Astrocyte of the cerebellum (primary cell): Measurements from ENCODE around the gene UROC1.
A peak's percentile ranks its signal among the peaks of the same experiment; 100 is the strongest.

ENCODE experiments used
- DNase-seq: peaks from one replicate; pipeline ENCODE4 v3.0.0-alpha.2; 2011; ENCODE audit warnings: low read depth
- H3K4me3 ChIP-seq: 2 replicates; pipeline ENCODE4 v1.5.1; 2011; ENCODE audit warnings: mild to moderate bottlenecking, low read depth, low read length, moderate library complexity
- in situ Hi-C: cut with HindIII; loops from 2 replicates; pipeline ENCODE4 v1.10.0; 2017; ENCODE audit warnings: low sequenced_read_pairs
- TF ChIP-seq, protein P1 (sequence below): IDR thresholded peaks from 2 replicates; pipeline ENCODE4 v1.5.1; 2012; ENCODE audit warnings: low read length, low read depth, moderate library complexity, mild to moderate bottlenecking; ENCODE audit errors: missing control alignments

The UROC1 gene

DNA sequence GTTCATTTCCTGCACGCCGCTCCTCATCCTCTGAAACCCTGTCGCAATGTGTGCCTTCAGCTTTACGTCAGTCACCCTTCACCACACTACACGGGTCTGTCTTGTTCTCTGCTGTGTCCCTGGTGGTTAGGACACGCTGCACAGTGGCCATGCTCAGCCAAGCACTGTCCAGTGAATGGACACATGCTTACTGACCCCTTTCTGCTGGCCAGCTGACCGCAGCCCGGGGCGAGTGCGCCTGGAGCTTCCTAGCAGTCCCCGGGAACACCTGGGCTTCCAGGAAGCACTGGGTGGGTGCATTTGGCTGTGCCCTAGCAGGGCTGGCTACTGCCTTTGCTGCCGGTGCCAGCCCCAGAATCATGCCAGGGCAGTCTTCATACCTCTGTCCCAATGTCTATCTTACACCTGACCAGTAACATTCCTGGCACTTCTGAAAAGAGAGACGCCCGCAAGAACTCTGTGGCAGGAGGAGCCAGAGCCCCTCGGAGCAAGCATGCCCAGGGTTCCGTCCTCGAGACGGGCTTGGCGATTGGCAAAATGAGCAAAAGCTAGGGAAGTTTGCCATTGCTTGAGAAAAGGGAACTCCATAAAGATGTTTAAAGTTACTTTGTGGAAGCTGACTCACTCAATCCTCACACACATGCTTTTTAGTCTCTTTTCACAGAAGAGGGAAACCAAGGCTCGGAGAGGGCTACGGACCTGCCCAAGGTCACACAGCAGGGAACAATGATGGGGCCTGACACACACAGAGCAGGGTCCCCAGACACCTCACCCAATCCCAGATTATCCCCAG is 26.2 kb downstream of the UROC1 start:
- no peak overlapping the region for H3K4me3 ChIP-seq
- TF ChIP-seq, protein P1, sequence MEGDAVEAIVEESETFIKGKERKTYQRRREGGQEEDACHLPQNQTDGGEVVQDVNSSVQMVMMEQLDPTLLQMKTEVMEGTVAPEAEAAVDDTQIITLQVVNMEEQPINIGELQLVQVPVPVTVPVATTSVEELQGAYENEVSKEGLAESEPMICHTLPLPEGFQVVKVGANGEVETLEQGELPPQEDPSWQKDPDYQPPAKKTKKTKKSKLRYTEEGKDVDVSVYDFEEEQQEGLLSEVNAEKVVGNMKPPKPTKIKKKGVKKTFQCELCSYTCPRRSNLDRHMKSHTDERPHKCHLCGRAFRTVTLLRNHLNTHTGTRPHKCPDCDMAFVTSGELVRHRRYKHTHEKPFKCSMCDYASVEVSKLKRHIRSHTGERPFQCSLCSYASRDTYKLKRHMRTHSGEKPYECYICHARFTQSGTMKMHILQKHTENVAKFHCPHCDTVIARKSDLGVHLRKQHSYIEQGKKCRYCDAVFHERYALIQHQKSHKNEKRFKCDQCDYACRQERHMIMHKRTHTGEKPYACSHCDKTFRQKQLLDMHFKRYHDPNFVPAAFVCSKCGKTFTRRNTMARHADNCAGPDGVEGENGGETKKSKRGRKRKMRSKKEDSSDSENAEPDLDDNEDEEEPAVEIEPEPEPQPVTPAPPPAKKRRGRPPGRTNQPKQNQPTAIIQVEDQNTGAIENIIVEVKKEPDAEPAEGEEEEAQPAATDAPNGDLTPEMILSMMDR: no peak
- DNase-seq: no peak
- in situ Hi-C loops: no loop called here

DNA sequence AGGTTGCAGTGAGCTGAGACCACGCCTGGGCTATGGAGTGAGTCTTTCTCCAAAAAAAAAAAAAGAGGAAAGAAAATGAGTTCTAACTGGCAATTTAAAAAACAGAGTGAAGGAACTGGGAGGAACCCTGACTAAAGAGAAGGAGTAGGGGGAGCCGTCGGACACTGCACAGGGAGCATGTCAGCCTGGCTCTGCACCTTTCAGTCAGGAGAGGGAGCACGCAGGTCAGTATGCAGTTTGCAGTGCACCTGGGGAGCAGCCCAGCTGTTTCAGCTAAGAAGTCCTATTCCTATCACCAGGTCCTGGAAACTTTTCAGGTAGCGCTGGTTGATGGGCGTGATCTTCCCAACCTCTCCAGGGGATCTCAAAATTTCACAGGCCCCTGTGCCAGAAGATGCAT is 27.0 kb downstream of the UROC1 start:
- H3K4me3 ChIP-seq: no peak overlapping the region
- no peak for DNase-seq
- TF ChIP-seq, protein P1: no peak
- in situ Hi-C loops: no loop called here

DNA sequence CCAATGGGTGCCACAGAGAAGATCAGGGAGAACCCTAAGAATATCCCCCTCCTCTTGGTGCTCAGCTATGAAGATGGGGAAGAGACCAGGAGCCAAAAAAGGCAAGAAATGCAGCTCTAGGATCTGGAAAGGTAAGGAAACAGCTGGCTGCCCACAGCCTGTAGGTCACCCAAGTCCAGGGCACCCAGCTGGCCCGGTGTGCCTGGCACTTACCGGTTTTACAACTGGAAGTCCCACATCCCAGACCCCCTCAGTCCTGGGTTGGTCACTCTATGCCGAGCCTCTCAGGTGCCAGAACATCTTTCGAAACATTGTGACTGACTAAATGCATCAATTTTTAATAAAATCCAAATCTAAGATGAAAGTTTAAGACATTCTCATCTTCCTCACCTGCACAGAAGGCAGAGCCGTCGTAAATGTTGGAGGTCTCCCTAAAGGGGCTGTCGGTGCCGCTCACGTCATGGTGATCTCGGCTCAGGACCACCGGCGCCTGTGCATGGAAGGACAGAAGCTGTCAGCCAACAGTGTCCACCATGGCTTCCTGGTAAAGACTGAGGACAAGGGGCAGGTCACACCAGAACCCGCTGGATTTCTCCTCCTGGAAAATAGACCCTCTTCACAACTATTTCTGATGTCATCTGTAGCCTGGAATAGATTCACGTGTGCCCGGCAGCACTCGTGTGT is 28.5 kb downstream of the UROC1 start:
- TF ChIP-seq, protein P1: no peak
- H3K4me3 ChIP-seq: no peak overlapping the region
- DNase-seq: no peak
- in situ Hi-C loops: no loop called here

DNA sequence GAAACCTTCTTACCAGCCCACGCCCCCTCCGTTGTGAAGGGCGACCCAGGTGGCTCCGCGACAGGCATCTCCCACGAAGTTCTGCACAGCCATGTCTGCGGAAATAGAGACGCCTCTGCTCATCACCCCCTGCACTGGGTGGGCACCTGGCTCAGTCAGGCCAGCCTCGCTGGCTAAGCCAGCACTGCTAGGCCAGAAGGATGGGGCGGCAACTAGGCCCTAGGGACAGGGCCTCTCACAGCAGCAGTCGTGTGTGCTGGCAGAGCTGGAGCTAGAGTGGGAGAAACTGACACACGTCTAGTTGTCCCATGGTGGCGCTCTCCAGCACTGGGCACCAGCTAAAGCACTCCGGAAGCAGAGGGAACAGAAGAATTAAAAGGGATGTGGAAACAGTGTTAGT is 29.4 kb downstream of the UROC1 start:
- in situ Hi-C loops: no loop called here
- TF ChIP-seq, protein P1: no peak
- H3K4me3 ChIP-seq: no peak overlapping the region
- no peak for DNase-seq

DNA sequence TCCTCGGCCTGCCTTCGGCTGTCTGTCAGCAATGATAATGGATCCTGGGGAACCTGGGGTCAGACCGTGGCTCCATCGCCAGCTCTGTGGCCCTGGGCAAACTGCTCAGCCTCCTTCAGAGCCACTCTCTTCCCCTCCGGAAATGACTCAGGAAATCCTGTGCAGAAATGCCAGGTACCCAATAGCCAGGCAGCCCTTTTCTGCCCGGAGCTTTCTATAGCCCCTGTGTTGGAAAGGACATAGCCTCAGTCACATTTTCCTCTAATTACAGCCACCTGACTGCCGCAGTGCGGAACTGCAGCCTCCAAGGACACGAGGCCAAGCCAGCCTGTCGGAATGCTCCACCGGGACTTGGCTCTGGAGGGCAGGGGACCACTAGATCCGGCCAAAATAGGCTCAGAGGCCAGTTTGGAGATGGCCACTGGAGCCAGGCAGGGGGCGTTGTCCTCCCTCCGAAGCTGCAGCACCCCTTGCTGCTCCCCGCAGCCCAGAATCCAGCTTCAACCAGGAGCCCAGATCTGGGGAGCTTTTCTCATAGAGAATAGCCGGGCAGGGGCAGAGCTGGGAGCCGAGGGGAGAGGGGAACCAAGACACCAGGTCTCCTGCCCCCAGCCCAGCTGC is 30.3 kb downstream of the UROC1 start:
- no peak overlapping the region for H3K4me3 ChIP-seq
- in situ Hi-C loops: no loop called here
- TF ChIP-seq, protein P1: peak; percentile 12
- no peak for DNase-seq

DNA sequence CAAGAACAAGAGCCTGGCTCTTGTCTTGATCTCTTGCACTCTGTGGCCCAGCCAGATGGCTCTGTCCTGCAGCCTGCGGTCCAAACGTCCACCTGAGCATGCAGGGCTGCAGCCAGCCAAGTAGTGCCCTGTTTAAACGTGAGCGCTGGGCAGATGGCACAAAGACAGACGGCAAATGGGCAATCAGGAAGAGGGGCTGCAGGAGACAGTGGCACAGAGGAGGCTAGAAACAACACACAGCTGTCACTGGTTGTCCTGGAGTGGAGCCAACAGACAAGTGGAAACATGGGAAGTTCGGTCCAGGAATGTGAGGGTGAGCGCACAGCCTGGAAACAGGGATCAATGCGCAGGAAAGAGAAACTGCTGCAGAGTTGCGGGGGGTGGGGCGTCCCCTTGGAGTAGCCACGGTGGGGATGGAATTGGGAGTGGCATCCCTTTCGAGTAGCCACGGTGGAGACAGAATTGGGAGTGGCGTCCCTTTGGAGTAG is 31.2 kb downstream of the UROC1 start:
- H3K4me3 ChIP-seq: no peak overlapping the region
- TF ChIP-seq, protein P1: no peak
- in situ Hi-C loops: no loop called here
- DNase-seq: no peak
